Lower leg skin (tissue), 3 donors: ENCODE results near the gene SLC25A13.

Source experiments
- POLR2A ChIP-seq, 2 donors: fragments of 450-650 bp; IDR thresholded peaks; one replicate each; pipeline ENCODE4 v1.6.1; 2016 to 2017; ENCODE audit warnings: antibody characterized with exemption in 2 of 2, mild to moderate bottlenecking in 1 of 2, moderate library complexity in 1 of 2
- TF ChIP-seq, protein P1 (sequence below), 3 donors: fragments of 450-650 bp; IDR thresholded peaks; one replicate each; pipeline ENCODE4 v1.5.1; 2016; ENCODE audit warnings: antibody characterized with exemption in 3 of 3, mild to moderate bottlenecking in 3 of 3, moderate library complexity in 2 of 3

DNA sequence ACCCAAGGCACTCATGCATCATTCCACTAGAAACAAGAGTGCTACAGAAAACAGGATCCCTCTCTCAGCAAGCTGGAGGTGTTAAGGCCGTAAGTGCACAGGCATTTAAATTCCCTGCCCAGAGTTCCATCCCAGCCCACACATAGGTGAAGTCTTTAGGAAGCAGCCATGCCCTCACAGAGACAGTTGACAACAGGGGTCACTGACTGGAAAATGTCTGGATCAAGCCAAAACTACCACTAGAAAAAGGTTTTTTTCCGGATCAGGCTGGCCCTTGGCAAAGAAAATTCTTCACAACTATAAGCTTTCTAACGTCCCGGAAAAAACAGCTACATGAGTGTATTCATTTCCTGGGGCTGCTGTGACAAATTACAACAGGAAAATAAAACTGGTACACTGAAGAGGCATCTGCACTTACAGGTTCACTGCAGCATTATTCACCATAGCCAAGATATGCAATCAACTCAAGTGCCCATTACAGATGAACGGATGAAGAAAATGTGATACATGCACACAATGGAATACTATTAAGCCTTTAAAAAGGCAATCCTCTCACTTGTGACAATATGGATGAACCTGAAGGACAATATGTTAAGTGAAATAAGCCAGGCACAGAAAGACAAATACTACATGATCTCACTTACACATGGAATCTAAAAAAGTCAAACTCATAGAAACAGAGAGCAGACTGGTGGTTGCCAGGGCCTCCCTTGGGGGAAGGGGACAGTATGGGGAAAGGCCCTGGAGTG lies 52.5 kb downstream of the SLC25A13 start:
- TF ChIP-seq, protein P1, sequence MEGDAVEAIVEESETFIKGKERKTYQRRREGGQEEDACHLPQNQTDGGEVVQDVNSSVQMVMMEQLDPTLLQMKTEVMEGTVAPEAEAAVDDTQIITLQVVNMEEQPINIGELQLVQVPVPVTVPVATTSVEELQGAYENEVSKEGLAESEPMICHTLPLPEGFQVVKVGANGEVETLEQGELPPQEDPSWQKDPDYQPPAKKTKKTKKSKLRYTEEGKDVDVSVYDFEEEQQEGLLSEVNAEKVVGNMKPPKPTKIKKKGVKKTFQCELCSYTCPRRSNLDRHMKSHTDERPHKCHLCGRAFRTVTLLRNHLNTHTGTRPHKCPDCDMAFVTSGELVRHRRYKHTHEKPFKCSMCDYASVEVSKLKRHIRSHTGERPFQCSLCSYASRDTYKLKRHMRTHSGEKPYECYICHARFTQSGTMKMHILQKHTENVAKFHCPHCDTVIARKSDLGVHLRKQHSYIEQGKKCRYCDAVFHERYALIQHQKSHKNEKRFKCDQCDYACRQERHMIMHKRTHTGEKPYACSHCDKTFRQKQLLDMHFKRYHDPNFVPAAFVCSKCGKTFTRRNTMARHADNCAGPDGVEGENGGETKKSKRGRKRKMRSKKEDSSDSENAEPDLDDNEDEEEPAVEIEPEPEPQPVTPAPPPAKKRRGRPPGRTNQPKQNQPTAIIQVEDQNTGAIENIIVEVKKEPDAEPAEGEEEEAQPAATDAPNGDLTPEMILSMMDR (IDR thresholded peaks at IDR 0.05): no peak
- no peak for TF ChIP-seq POLR2A (IDR thresholded peaks at IDR 0.05)
